Epithelial cell of esophagus (primary cell): Measurements from ENCODE around the gene TMEM88.

ENCODE experiments used
- DNase-seq: peaks from one replicate; pipeline ENCODE4 v3.0.0; 2010; ENCODE audit warnings: low read depth
- H3K4me3 ChIP-seq: 2 replicates; pipeline ENCODE4 v1.5.1; 2011; ENCODE audit warnings: mild to moderate bottlenecking, low read length, control low read depth
- CTCF ChIP-seq: IDR thresholded peaks from 2 replicates; pipeline ENCODE4 v1.5.1; 2011; ENCODE audit warnings: low read depth, mild to moderate bottlenecking, low read length, control low read depth, inconsistent platforms; ENCODE audit not compliant: insufficient read depth; ENCODE audit errors: missing control alignments

TMEM88 gene

DNA sequence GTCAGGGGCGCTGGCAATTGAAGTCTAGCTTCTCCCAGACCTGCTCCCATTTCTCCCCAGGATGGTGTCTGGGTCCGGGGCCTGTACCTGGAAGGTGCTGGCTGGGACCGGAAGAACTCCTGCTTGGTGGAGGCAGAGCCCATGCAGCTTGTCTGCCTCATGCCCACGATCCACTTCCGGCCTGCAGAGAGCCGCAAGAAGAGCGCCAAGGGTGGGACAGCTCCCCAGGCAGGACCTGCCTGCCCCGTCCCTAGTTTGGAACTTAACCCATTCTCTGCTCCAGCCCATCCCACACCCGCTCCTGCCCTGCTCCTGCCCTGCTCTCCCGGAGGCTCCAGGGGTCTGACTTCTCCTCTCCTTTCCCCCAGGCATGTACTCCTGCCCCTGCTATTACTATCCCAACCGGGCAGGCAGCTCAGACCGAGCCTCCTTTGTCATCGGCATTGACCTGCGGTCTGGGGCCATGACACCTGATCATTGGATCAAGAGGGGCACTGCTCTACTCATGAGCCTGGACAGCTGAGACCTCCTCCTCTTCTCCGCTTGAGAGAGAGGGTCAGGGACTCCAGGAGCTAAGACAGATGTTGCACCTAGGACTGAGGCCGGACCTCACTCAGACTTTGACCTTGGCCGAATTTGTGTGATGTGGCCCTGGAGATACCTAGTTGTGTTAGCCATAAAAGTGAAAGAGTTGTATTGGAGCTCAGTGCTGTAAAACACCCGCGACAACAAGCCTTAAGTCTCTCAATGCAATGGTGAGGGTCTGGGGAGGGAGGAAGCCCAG lies 21.7 kb upstream of the TMEM88 start:
- DNase-seq: no peak
- no peak for TF ChIP-seq CTCF
- peak overlapping the region; percentile 90 for H3K4me3 ChIP-seq

- TF ChIP-seq CTCF: no peak
- peak within 1 kb of the TSS; percentile 90 for H3K4me3 ChIP-seq
- DNase-seq: peak; percentile 96
Measured at GRCh38 chr17:7833795-7834541, 20.9 kb upstream of the TMEM88 start, which contains the start of gene KDM6B. Gene KDM6B (plus strand): TSS chr17:7834217. CDS start chr17:7845555, 11,338 bp downstream.

- H3K4me3 ChIP-seq: peak overlapping the region; percentile 90
- DNase-seq: peak; percentile 39
- no peak for TF ChIP-seq CTCF
Measured at GRCh38 chr17:7834542-7834956, 20.3 kb upstream of the TMEM88 start.

- TF ChIP-seq CTCF: peak; percentile 83
- DNase-seq: peak; percentile 99
- H3K4me3 ChIP-seq: peak overlapping the region; percentile 90
Measured at GRCh38 chr17:7834957-7835813, 19.7 kb upstream of the TMEM88 start.

- no peak for TF ChIP-seq CTCF
- DNase-seq: peak; percentile 72
- peak overlapping the region; percentile 90 for H3K4me3 ChIP-seq
Measured at GRCh38 chr17:7835814-7836595, 18.9 kb upstream of the TMEM88 start.
